Fibroblast of the aortic adventitia (primary cell): Measurements from ENCODE around the gene CKS2. TPM values are rescaled to one million over a fixed set of nuclear protein-coding genes. Genes with fewer than 3 reads are reported as not detected.

Experiments
- DNase-seq: peaks from one replicate; pipeline ENCODE4 v3.0.0-alpha.2; 2010; ENCODE audit warnings: low read depth
- H3K4me3 ChIP-seq: 2 replicates; pipeline ENCODE4 v1.5.1; 2011; ENCODE audit warnings: low read depth, mild to moderate bottlenecking, control low read depth, low read length, moderate library complexity
- small RNA-seq: library from RNA; depleted of rRNA; stranded (forward); fragments of <200 nt; gene quantifications from one replicate; pipeline ENCODE3, GENCODE V24; 2012
- total RNA-seq: library from RNA; depleted of rRNA; stranded (reverse); fragments of >200 nt; gene quantifications from 2 replicates; pipeline ENCODE4 v1.2.3, GENCODE V29; 2012; ENCODE audit warnings: low replicate concordance
- TF ChIP-seq, protein P1 (sequence below): IDR thresholded peaks from 2 replicates; pipeline ENCODE4 v1.5.1; 2011; ENCODE audit warnings: mild to moderate bottlenecking, low read length, control low read depth, inconsistent platforms; ENCODE audit not compliant: insufficient read depth

CKS2 gene
- total RNA-seq, 1 donor = 104 TPM

DNA sequence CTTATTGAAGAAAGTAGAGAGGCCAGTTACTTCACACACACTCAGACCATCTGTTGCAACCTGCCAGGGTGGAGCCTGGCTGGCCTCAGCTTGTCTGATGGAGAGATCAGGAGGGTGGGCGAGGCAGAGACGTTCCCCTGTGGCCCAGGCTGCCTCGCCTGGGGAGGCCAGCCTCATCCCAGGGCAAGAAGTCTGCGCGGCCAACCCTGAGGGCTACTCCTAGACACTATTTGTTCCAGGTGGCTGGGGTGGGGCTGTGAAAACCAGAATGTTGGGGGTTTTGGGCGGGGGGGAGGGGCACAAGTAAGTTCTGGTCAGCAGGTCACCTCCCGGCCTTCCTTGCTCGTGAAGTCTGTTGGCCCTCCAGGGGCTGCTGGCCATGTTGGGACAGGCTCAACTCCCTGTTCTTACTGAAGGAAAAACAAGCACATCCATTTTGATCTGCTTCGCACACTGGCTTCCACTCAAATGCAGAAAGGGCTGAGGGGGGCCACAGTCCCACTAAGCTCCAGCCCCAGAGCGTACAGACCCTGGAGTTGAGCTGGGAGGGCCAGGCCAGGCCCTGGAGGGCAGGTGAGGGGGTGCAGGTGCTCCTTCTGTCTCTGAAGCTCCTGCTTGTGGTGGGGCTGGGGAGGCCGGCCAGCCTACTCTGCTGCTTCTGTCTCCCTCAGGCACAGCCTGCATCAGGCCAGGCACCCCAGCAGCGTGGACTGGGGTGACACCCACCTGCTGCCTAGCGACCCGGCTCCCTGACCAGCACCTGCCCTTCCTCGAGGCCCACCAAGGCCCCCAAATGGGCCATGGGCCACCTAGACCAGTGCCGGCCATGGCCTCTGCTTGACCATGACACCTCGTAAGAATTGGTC lies 53.9 kb downstream of the CKS2 start:
- DNase-seq = no peak
- H3K4me3 ChIP-seq = no peak overlapping the region
- TF ChIP-seq, protein P1, sequence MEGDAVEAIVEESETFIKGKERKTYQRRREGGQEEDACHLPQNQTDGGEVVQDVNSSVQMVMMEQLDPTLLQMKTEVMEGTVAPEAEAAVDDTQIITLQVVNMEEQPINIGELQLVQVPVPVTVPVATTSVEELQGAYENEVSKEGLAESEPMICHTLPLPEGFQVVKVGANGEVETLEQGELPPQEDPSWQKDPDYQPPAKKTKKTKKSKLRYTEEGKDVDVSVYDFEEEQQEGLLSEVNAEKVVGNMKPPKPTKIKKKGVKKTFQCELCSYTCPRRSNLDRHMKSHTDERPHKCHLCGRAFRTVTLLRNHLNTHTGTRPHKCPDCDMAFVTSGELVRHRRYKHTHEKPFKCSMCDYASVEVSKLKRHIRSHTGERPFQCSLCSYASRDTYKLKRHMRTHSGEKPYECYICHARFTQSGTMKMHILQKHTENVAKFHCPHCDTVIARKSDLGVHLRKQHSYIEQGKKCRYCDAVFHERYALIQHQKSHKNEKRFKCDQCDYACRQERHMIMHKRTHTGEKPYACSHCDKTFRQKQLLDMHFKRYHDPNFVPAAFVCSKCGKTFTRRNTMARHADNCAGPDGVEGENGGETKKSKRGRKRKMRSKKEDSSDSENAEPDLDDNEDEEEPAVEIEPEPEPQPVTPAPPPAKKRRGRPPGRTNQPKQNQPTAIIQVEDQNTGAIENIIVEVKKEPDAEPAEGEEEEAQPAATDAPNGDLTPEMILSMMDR = no peak

DNA sequence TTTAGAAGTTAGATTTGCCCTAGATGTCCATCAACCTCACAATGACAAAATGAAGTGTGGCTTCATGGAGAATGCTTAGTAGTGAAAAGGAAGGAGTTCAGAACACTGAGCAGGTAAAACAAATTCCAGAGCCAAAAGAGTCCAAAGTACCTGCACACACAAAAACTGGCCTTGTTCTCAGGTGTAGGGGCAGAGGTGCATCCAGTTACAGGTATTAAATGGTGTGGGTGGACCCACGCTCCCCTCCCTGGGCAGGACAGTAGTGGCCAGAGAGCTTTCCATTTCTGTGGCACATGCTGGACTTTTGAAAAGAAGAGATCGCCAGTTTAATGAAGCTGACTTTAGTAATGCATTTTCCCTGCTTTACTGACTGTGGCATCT lies 54.5 kb downstream of the CKS2 start:
- no peak for DNase-seq
- TF ChIP-seq, protein P1 = no peak
- no peak overlapping the region for H3K4me3 ChIP-seq

Small RNA genes within 50 kb of the gene (small RNA-seq; reads per million reads assigned to genes)
- gene MIR3153 = not detected

Other genes starting within 250 kb of the CKS2 start
- gene SHC3, start 132.4 kb upstream of the CKS2 start, total RNA-seq = 26.5 and 28.0 TPM in 2 replicates
- gene SECISBP2, start 7.3 kb downstream of the CKS2 start, total RNA-seq = 28.4 and 32.6 TPM in 2 replicates
- gene SEMA4D, start 186.9 kb downstream of the CKS2 start, total RNA-seq = 0.36 TPM in 1 of 2 replicates, not detected in the other